ENCODE data around the gene PACS2. TPM values are rescaled to one million over a fixed set of nuclear protein-coding genes. Genes with fewer than 3 reads are reported as not detected.

PACS2 gene
- total and polyA plus RNA-seq, 4 donors: 5.1 to 21.9 (median 9.8) TPM

DNA sequence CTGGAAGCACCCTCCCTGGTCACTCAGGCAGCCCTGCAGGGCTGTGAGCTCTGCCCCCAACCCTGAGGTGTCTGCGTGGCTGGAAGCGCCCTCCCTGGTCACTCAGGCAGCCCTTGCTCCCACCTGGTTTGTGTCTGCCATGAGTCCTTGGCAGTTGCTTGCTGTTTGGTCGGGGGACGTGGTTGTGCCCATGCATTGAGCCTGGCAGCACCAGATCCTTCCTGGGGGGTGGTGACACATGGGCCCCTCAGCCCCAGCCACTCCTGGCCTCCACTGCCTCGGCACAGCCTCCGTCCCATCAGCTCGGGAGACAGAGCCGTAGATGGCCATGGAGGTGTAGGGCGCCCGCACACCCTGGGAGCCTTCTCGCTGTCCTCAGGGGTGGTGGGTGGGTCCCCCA, 124.6 kb downstream of the PACS2 start (continued):
- TF ChIP-seq, protein P1, sequence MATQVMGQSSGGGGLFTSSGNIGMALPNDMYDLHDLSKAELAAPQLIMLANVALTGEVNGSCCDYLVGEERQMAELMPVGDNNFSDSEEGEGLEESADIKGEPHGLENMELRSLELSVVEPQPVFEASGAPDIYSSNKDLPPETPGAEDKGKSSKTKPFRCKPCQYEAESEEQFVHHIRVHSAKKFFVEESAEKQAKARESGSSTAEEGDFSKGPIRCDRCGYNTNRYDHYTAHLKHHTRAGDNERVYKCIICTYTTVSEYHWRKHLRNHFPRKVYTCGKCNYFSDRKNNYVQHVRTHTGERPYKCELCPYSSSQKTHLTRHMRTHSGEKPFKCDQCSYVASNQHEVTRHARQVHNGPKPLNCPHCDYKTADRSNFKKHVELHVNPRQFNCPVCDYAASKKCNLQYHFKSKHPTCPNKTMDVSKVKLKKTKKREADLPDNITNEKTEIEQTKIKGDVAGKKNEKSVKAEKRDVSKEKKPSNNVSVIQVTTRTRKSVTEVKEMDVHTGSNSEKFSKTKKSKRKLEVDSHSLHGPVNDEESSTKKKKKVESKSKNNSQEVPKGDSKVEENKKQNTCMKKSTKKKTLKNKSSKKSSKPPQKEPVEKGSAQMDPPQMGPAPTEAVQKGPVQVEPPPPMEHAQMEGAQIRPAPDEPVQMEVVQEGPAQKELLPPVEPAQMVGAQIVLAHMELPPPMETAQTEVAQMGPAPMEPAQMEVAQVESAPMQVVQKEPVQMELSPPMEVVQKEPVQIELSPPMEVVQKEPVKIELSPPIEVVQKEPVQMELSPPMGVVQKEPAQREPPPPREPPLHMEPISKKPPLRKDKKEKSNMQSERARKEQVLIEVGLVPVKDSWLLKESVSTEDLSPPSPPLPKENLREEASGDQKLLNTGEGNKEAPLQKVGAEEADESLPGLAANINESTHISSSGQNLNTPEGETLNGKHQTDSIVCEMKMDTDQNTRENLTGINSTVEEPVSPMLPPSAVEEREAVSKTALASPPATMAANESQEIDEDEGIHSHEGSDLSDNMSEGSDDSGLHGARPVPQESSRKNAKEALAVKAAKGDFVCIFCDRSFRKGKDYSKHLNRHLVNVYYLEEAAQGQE (IDR thresholded peaks at IDR 0.05): no peak

DNA sequence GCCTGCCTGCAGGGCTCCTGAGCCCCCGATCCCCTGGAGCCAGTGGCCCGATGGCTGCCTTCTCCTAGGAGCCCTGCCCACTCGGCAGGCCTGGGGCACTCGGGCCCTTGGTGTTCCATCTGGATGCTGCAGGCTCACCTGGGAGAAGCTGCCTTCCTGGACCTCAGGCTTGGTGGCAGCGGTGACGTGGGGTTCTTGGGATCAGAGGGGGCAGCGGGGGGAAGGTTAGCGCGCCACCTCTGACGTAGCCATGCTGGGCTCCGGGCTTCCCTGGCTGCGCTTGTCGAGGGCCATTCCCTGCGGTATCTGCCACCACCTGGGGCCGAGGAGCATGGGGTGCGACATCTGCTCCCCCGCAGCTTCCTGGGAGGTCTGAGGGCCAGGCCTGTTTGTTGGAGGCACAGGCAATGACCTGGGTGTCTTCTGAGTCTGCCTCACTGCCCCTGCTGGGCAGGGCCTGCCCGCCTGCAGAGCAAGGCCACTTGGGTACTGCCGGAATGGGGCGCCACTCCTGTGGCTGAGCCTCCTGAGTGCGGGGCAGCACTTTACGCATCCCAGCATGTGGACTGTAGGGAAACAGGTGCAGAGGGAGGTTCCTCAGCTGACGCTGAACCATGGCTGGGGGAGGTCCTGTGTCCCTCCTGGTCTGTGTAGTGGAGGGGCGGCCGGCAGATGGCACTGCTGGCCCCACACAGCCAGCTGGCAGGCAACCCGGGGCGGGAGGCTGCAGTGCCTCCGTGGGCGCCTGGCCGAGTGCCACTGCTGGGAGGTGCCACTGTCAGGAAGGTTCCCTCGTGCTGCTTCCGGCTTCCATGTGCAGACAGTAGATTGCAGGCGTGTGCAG, 125.4 kb downstream of the PACS2 start:
- H3K27ac ChIP-seq (ENCODE audit: low read depth in 1 of 2, low read length in 2 of 2): no peak overlapping the region
- no peak for DNase-seq (ENCODE audit: low spot score)
- no peak overlapping the region for H3K9ac ChIP-seq (ENCODE audit: low read depth in 1 of 2, low read length in 2 of 2)
- peaks cover 0 to under 1% (median 0%) of the 10 kb centered on the region in 4 donors for H3K4me1 ChIP-seq (ENCODE audit: control insufficient read depth in 4 of 4, insufficient read depth in 4 of 4, low read length in 3 of 4)
- 89% methylated on average over 33 of the region's 33 CpGs for WGBS
- no peaks in the 10 kb centered on the region for H3K9me3 ChIP-seq (ENCODE audit: control insufficient read depth in 4 of 4, low read length in 3 of 4)
- H3K27me3 ChIP-seq (ENCODE audit: control insufficient read depth in 4 of 4, insufficient read depth in 4 of 4, low read length in 3 of 4): no peaks in the 10 kb centered on the region
- no peak overlapping the region for H3K4me3 ChIP-seq (ENCODE audit: low read depth in 1 of 3, low read length in 3 of 3)
- peaks cover 0 to 4% (median 2%) of the 10 kb centered on the region in 4 donors for H3K36me3 ChIP-seq (ENCODE audit: control insufficient read depth in 4 of 4, insufficient read depth in 3 of 4, low read depth in 1 of 4, low read length in 3 of 4)
- no peak for TF ChIP-seq YY1 (IDR thresholded peaks at IDR 0.05)
- TF ChIP-seq, protein P2, sequence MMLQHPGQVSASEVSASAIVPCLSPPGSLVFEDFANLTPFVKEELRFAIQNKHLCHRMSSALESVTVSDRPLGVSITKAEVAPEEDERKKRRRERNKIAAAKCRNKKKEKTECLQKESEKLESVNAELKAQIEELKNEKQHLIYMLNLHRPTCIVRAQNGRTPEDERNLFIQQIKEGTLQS (IDR thresholded peaks at IDR 0.05): no peak
- no peak for TF ChIP-seq GABPA (IDR thresholded peaks at IDR 0.05 in 1 of 2, conservative IDR thresholded peaks at IDR 0.05 in 1 of 2)
- TF ChIP-seq RAD21 (IDR thresholded peaks at IDR 0.05): no peak
- no peak for TF ChIP-seq SP1 (IDR thresholded peaks at IDR 0.05)
- TF ChIP-seq TAF1 (conservative IDR thresholded peaks at IDR 0.05): no peak
- no peak for TF ChIP-seq RXRA (IDR thresholded peaks at IDR 0.05)
- TF ChIP-seq, protein P3, sequence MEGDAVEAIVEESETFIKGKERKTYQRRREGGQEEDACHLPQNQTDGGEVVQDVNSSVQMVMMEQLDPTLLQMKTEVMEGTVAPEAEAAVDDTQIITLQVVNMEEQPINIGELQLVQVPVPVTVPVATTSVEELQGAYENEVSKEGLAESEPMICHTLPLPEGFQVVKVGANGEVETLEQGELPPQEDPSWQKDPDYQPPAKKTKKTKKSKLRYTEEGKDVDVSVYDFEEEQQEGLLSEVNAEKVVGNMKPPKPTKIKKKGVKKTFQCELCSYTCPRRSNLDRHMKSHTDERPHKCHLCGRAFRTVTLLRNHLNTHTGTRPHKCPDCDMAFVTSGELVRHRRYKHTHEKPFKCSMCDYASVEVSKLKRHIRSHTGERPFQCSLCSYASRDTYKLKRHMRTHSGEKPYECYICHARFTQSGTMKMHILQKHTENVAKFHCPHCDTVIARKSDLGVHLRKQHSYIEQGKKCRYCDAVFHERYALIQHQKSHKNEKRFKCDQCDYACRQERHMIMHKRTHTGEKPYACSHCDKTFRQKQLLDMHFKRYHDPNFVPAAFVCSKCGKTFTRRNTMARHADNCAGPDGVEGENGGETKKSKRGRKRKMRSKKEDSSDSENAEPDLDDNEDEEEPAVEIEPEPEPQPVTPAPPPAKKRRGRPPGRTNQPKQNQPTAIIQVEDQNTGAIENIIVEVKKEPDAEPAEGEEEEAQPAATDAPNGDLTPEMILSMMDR (IDR thresholded peaks at IDR 0.05; ENCODE audit: low read depth, low read length, missing input control): no peak
- TF ChIP-seq, protein P1 (IDR thresholded peaks at IDR 0.05): no peak
- no peak for TF ChIP-seq HNF4A (conservative IDR thresholded peaks at IDR 0.05)
